Measurements from ENCODE around the gene FSTL4. TPM values are rescaled to one million over a fixed set of nuclear protein-coding genes. Genes with fewer than 3 reads are reported as not detected.

FSTL4 gene
- total RNA-seq, 1 donor from 2014 or later = not detected

- DNase-seq (ENCODE audit: low read depth) = no peak
Measured at GRCh38 chr5:133387621-133388020, 224.7 kb downstream of the FSTL4 start.

GRCh38 chr5:133387091-133387490 lies 225.2 kb downstream of the FSTL4 start:
- no peak for DNase-seq (ENCODE audit: low read depth)

GRCh38 chr5:133386662-133387061 lies 225.7 kb downstream of the FSTL4 start:
- DNase-seq (ENCODE audit: low read depth) = no peak

- DNase-seq (ENCODE audit: low read depth) = no peak
Measured at GRCh38 chr5:133385346-133385745, 227.0 kb downstream of the FSTL4 start.

GRCh38 chr5:133384903-133385302 lies 227.4 kb downstream of the FSTL4 start:
- DNase-seq (ENCODE audit: low read depth) = no peak

- DNase-seq (ENCODE audit: low read depth) = no peak
Measured at GRCh38 chr5:133384120-133384855, 228.1 kb downstream of the FSTL4 start.

GRCh38 chr5:133383580-133383939 lies 228.8 kb downstream of the FSTL4 start:
- DNase-seq (ENCODE audit: low read depth) = no peak

GRCh38 chr5:133382661-133383579 lies 229.4 kb downstream of the FSTL4 start:
- no peak for DNase-seq (ENCODE audit: low read depth)

GRCh38 chr5:133381571-133382365 lies 230.6 kb downstream of the FSTL4 start:
- DNase-seq (ENCODE audit: low read depth) = no peak

GRCh38 chr5:133381041-133381440 lies 231.3 kb downstream of the FSTL4 start:
- no peak for DNase-seq (ENCODE audit: low read depth)

- DNase-seq (ENCODE audit: low read depth) = no peak
Measured at GRCh38 chr5:133377736-133378135, 234.6 kb downstream of the FSTL4 start.

- DNase-seq (ENCODE audit: low read depth) = no peak
Measured at GRCh38 chr5:133376986-133377385, 235.4 kb downstream of the FSTL4 start.

- peak; percentile 16 for DNase-seq (ENCODE audit: low read depth)
Measured at GRCh38 chr5:133373121-133373870, 239.0 kb downstream of the FSTL4 start.

GRCh38 chr5:133372293-133372937 lies 239.9 kb downstream of the FSTL4 start:
- DNase-seq (ENCODE audit: low read depth) = no peak

- no peak for DNase-seq (ENCODE audit: low read depth)
Measured at GRCh38 chr5:133371371-133372155, 240.8 kb downstream of the FSTL4 start.

- no peak for DNase-seq (ENCODE audit: low read depth)
Measured at GRCh38 chr5:133370904-133371303, 241.4 kb downstream of the FSTL4 start.

GRCh38 chr5:133370036-133370831 lies 242.1 kb downstream of the FSTL4 start:
- peak; percentile 11 for DNase-seq (ENCODE audit: low read depth)

GRCh38 chr5:133368916-133369783 lies 243.2 kb downstream of the FSTL4 start:
- no peak for DNase-seq (ENCODE audit: low read depth)
